ENCODE measurements around the gene SIPA1L2.
A peak's percentile ranks its signal among the peaks of the same experiment; 100 is the strongest.

Gene SIPA1L2

DNA sequence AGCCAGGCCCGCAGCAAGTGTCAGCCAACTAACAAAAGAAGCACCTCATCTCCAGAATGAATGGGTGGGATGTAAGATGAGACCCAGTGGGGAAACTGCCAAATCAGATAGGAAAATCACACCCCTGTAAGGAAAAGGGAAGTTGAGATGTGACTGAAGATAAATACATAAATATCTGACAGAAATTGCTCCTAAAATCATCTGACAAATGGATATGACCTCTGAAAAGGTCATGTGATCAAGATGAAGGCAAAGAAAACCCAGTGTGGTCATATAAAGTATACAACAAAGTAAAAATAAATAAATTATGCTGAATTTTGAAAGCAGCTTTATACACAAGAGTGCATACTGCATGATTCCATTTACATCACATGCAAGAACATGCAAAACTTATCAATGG, 12.7 kb downstream of the SIPA1L2 start:
- Histone ChIP-seq H3K18ac (ENCODE audit: low read length) (no peak overlapping the region), H3K4me1 (ENCODE audit: control insufficient read depth in 2 of 2, insufficient read depth in 1 of 2, low read depth in 1 of 2, low read length in 2 of 2) (peaks cover 24 to 48% of the 10 kb centered on the region in 2 donors)
- WGBS, 2 donors (ENCODE audit: extremely low coverage in 2 of 2, insufficient read length in 2 of 2, insufficient replicate concordance in 1 of 2), result no CpG with 5 or more reads among the region's 1 CpG

GRCh38 chr1:232615306-232615800, 14.6 kb downstream of the SIPA1L2 start:
- no peak overlapping the region for H4K8ac ChIP-seq (ENCODE audit: low read depth, low read length)
- no peak overlapping the region for H2AK5ac ChIP-seq (ENCODE audit: low read depth, low read length)
- H3K27ac ChIP-seq (replicated peaks; ENCODE audit: low read length), result peak overlapping the region; percentile 56
- DNase-seq (ENCODE audit: low spot score), result no peak
- H2BK5ac ChIP-seq (ENCODE audit: low read length), result no peak overlapping the region
- H3K4me3 ChIP-seq (ENCODE audit: low read length in 2 of 2), result no peak overlapping the region
- no peak overlapping the region for H2BK12ac ChIP-seq (ENCODE audit: low read length)
- peak overlapping the region; percentile 91 for H3K18ac ChIP-seq (ENCODE audit: low read length)
- no peak overlapping the region for H3K4ac ChIP-seq (ENCODE audit: low read length)
- peaks cover 23 to 43% of the 10 kb centered on the region in 2 donors for H3K4me1 ChIP-seq (ENCODE audit: control insufficient read depth in 2 of 2, insufficient read depth in 1 of 2, low read depth in 1 of 2, low read length in 2 of 2)
- H2BK15ac ChIP-seq (ENCODE audit: low read length), result no peak overlapping the region
- H3K23ac ChIP-seq (ENCODE audit: low read depth, low read length, poor library complexity), result no peak overlapping the region
- no peak overlapping the region for H3K14ac ChIP-seq (ENCODE audit: low read length)
- peaks cover 0 to 8% of the 10 kb centered on the region in 2 donors for H3K9me3 ChIP-seq (replicated peaks in 1 of 2; ENCODE audit: control insufficient read depth in 2 of 2, insufficient read depth in 1 of 2, low read depth in 1 of 2, low read length in 2 of 2)
- no peaks in the 10 kb centered on the region for H3K27me3 ChIP-seq (ENCODE audit: control insufficient read depth in 3 of 3, insufficient read depth in 3 of 3, low read depth in 1 of 3, low read length in 3 of 3)
- no peak overlapping the region for H2BK120ac ChIP-seq (ENCODE audit: low read depth, low read length)
- H3K9ac ChIP-seq (ENCODE audit: low read depth, low read length, poor library complexity), result no peak overlapping the region
- WGBS, 2 donors (ENCODE audit: extremely low coverage in 2 of 2, insufficient read length in 2 of 2, insufficient replicate concordance in 1 of 2), result no CpG with 5 or more reads among the region's 4 CpGs
- H4K91ac ChIP-seq (ENCODE audit: low read depth, low read length, poor library complexity), result no peak overlapping the region
- H3K79me1 ChIP-seq (ENCODE audit: low read depth, low read length), result peaks cover 6% of the 10 kb centered on the region
- H3K36me3 ChIP-seq (replicated peaks in 1 of 2; ENCODE audit: control insufficient read depth in 2 of 2, insufficient read depth in 2 of 2, low read length in 2 of 2), result peaks cover 0 to 48% of the 10 kb centered on the region in 2 donors
- no peak overlapping the region for H3K4me2 ChIP-seq (ENCODE audit: insufficient read depth, low read length, poor library complexity, severe bottlenecking)
- H2AFZ ChIP-seq (ENCODE audit: low read length), result no peak overlapping the region

More for the DNA sequence above, 12.7 kb downstream of the SIPA1L2 start:
- no peak overlapping the region for H3K23ac ChIP-seq (ENCODE audit: low read depth, low read length, poor library complexity)
- H3K14ac ChIP-seq (ENCODE audit: low read length), result no peak overlapping the region
- H3K4ac ChIP-seq (ENCODE audit: low read length), result no peak overlapping the region
- H2AK5ac ChIP-seq (ENCODE audit: low read depth, low read length), result no peak overlapping the region
- no peak overlapping the region for H2BK5ac ChIP-seq (ENCODE audit: low read length)
- peaks cover 6% of the 10 kb centered on the region for H3K79me1 ChIP-seq (ENCODE audit: low read depth, low read length)
- H2AFZ ChIP-seq (ENCODE audit: low read length), result no peak overlapping the region
- H4K8ac ChIP-seq (ENCODE audit: low read depth, low read length), result no peak overlapping the region
- no peak overlapping the region for H2BK12ac ChIP-seq (ENCODE audit: low read length)
- no peak overlapping the region for H3K4me2 ChIP-seq (ENCODE audit: insufficient read depth, low read length, poor library complexity, severe bottlenecking)
- DNase-seq (ENCODE audit: low spot score), result no peak
- H3K9ac ChIP-seq (ENCODE audit: low read depth, low read length, poor library complexity), result no peak overlapping the region
- H4K91ac ChIP-seq (ENCODE audit: low read depth, low read length, poor library complexity), result no peak overlapping the region
- no peaks in the 10 kb centered on the region for H3K27me3 ChIP-seq (ENCODE audit: control insufficient read depth in 3 of 3, insufficient read depth in 3 of 3, low read depth in 1 of 3, low read length in 3 of 3)
- peaks cover 0 to 43% of the 10 kb centered on the region in 2 donors for H3K36me3 ChIP-seq (replicated peaks in 1 of 2; ENCODE audit: control insufficient read depth in 2 of 2, insufficient read depth in 2 of 2, low read length in 2 of 2)
- H2BK120ac ChIP-seq (ENCODE audit: low read depth, low read length), result no peak overlapping the region
- no peak overlapping the region for H3K27ac ChIP-seq (replicated peaks; ENCODE audit: low read length)
- H3K4me3 ChIP-seq (ENCODE audit: low read length in 2 of 2), result no peak overlapping the region
- no peak overlapping the region for H2BK15ac ChIP-seq (ENCODE audit: low read length)
- peaks cover 0 to 2% of the 10 kb centered on the region in 2 donors for H3K9me3 ChIP-seq (replicated peaks in 1 of 2; ENCODE audit: control insufficient read depth in 2 of 2, insufficient read depth in 1 of 2, low read depth in 1 of 2, low read length in 2 of 2)

DNA sequence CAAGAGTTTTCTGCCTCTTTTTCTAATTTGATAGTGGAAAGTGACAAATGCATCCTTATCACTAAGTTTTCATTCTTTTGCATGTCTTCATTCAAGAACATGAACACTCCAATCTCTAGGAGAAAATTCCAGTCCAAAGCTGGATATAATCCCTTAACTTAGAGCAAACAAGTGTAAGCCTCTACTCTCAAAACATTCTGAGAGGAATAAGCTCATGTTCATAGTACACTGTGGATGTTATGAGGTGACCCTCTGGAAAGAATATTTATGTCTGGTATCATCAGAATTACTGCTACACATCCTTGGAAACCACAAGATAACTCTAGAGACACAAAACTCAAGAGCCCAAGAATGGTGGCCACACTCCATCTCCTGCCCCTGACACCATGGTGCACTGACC, 15.1 kb downstream of the SIPA1L2 start:
- no peak overlapping the region for H2AFZ ChIP-seq (ENCODE audit: low read length)
- no peak overlapping the region for H3K4me2 ChIP-seq (ENCODE audit: insufficient read depth, low read length, poor library complexity, severe bottlenecking)
- H3K23ac ChIP-seq (ENCODE audit: low read depth, low read length, poor library complexity), result no peak overlapping the region
- peaks cover 5% of the 10 kb centered on the region for H3K79me1 ChIP-seq (ENCODE audit: low read depth, low read length)
- H2BK15ac ChIP-seq (ENCODE audit: low read length), result no peak overlapping the region
- H3K4ac ChIP-seq (ENCODE audit: low read length), result no peak overlapping the region
- no peak overlapping the region for H4K91ac ChIP-seq (ENCODE audit: low read depth, low read length, poor library complexity)
- H3K9ac ChIP-seq (ENCODE audit: low read depth, low read length, poor library complexity), result no peak overlapping the region
- no peak overlapping the region for H2AK5ac ChIP-seq (ENCODE audit: low read depth, low read length)
- H2BK12ac ChIP-seq (ENCODE audit: low read length), result no peak overlapping the region
- H3K36me3 ChIP-seq (replicated peaks in 1 of 2; ENCODE audit: control insufficient read depth in 2 of 2, insufficient read depth in 2 of 2, low read length in 2 of 2), result peaks cover 0 to 46% of the 10 kb centered on the region in 2 donors
- H3K18ac ChIP-seq (ENCODE audit: low read length), result peak overlapping the region; percentile 91
- no peak overlapping the region for H2BK5ac ChIP-seq (ENCODE audit: low read length)
- H3K9me3 ChIP-seq (replicated peaks in 1 of 2; ENCODE audit: control insufficient read depth in 2 of 2, insufficient read depth in 1 of 2, low read depth in 1 of 2, low read length in 2 of 2), result peaks cover 0 to 5% of the 10 kb centered on the region in 2 donors
- DNase-seq (ENCODE audit: low spot score), result no peak
- H3K27me3 ChIP-seq (ENCODE audit: control insufficient read depth in 3 of 3, insufficient read depth in 3 of 3, low read depth in 1 of 3, low read length in 3 of 3), result no peaks in the 10 kb centered on the region
- H4K8ac ChIP-seq (ENCODE audit: low read depth, low read length), result no peak overlapping the region
- no peak overlapping the region for H2BK120ac ChIP-seq (ENCODE audit: low read depth, low read length)
- no peak overlapping the region for H3K14ac ChIP-seq (ENCODE audit: low read length)
- H3K4me3 ChIP-seq (ENCODE audit: low read length in 2 of 2), result no peak overlapping the region
- peaks cover 21 to 40% of the 10 kb centered on the region in 2 donors for H3K4me1 ChIP-seq (ENCODE audit: control insufficient read depth in 2 of 2, insufficient read depth in 1 of 2, low read depth in 1 of 2, low read length in 2 of 2)
- peak overlapping the region; percentile 56 for H3K27ac ChIP-seq (replicated peaks; ENCODE audit: low read length)

GRCh38 chr1:232613752-232614381, 16.1 kb downstream of the SIPA1L2 start:
- Histone ChIP-seq H3K79me1 (ENCODE audit: low read depth, low read length) (peaks cover 5% of the 10 kb centered on the region), H3K14ac (ENCODE audit: low read length) (no peak overlapping the region), H3K27me3 (ENCODE audit: control insufficient read depth in 3 of 3, insufficient read depth in 3 of 3, low read depth in 1 of 3, low read length in 3 of 3) (no peaks in the 10 kb centered on the region), H3K4me3 (ENCODE audit: low read length in 2 of 2) (no peak overlapping the region), H2BK5ac (ENCODE audit: low read length) (no peak overlapping the region), H3K18ac (ENCODE audit: low read length) (no peak overlapping the region), H2BK15ac (ENCODE audit: low read length) (no peak overlapping the region), H3K9me3 (replicated peaks in 1 of 2; ENCODE audit: control insufficient read depth in 2 of 2, insufficient read depth in 1 of 2, low read depth in 1 of 2, low read length in 2 of 2) (peaks cover 0 to 5% of the 10 kb centered on the region in 2 donors), H3K4me1 (ENCODE audit: control insufficient read depth in 2 of 2, insufficient read depth in 1 of 2, low read depth in 1 of 2, low read length in 2 of 2) (peaks cover 21 to 40% of the 10 kb centered on the region in 2 donors), H3K4ac (ENCODE audit: low read length) (no peak overlapping the region), H2BK120ac (ENCODE audit: low read depth, low read length) (no peak overlapping the region), H3K36me3 (replicated peaks in 1 of 2; ENCODE audit: control insufficient read depth in 2 of 2, insufficient read depth in 2 of 2, low read length in 2 of 2) (peaks cover 0 to 44% of the 10 kb centered on the region in 2 donors), H3K4me2 (ENCODE audit: insufficient read depth, low read length, poor library complexity, severe bottlenecking) (no peak overlapping the region), H2AK5ac (ENCODE audit: low read depth, low read length) (no peak overlapping the region), H2AFZ (ENCODE audit: low read length) (no peak overlapping the region), H3K23ac (ENCODE audit: low read depth, low read length, poor library complexity) (no peak overlapping the region), H3K27ac (replicated peaks; ENCODE audit: low read length) (no peak overlapping the region), H4K91ac (ENCODE audit: low read depth, low read length, poor library complexity) (no peak overlapping the region), H2BK12ac (ENCODE audit: low read length) (no peak overlapping the region), H3K9ac (ENCODE audit: low read depth, low read length, poor library complexity) (no peak overlapping the region), H4K8ac (ENCODE audit: low read depth, low read length) (no peak overlapping the region)
- DNase-seq (ENCODE audit: low spot score), result no peak
- WGBS, 2 donors (ENCODE audit: extremely low coverage in 2 of 2, insufficient read length in 2 of 2, insufficient replicate concordance in 1 of 2), result no CpG with 5 or more reads among the region's 5 CpGs

Data from neuronal stem cell (in vitro differentiated cells).